Choroid plexus epithelial cell (primary cell): ENCODE results near the gene NADK.
A peak's percentile ranks its signal among the peaks of the same experiment; 100 is the strongest.

Source experiments
- DNase-seq: peaks from one replicate; pipeline ENCODE4 v3.0.0-alpha.2; 2010; ENCODE audit warnings: low read depth
- H3K4me3 ChIP-seq: 2 replicates; pipeline ENCODE4 v1.5.1; 2011; ENCODE audit warnings: low read depth, mild to moderate bottlenecking, control low read depth, low read length, moderate library complexity
- CTCF ChIP-seq: conservative IDR thresholded peaks from 2 replicates; pipeline ENCODE4 v1.5.1; 2011; ENCODE audit warnings: low read depth, mild to moderate bottlenecking, control low read depth, inconsistent platforms, low read length, moderate library complexity

Gene NADK

GRCh38 chr1:1786836-1787605, 8.8 kb upstream of the NADK start:
- no peak for DNase-seq
- no peak for TF ChIP-seq CTCF
- H3K4me3 ChIP-seq: no peak overlapping the region

- H3K4me3 ChIP-seq: no peak overlapping the region
- TF ChIP-seq CTCF: no peak
- DNase-seq: no peak
Observed at GRCh38 chr1:1785666-1786065, 7.4 kb upstream of the NADK start.

GRCh38 chr1:1784933-1785332, 6.7 kb upstream of the NADK start:
- TF ChIP-seq CTCF: no peak
- H3K4me3 ChIP-seq: no peak overlapping the region
- DNase-seq: no peak

- H3K4me3 ChIP-seq: no peak overlapping the region
Observed at GRCh38 chr1:1783320-1783719, 5.0 kb upstream of the NADK start.

GRCh38 chr1:1782399-1783221, 4.3 kb upstream of the NADK start:
- no peak for TF ChIP-seq CTCF
- DNase-seq: peak; percentile 60
- H3K4me3 ChIP-seq: peak overlapping the region; percentile 2

More at GRCh38 chr1:1783320-1783719, 5.0 kb upstream of the NADK start:
- TF ChIP-seq CTCF: no peak
- DNase-seq: no peak

- no peak for DNase-seq
- H3K4me3 ChIP-seq: no peak overlapping the region
- TF ChIP-seq CTCF: no peak
Observed at GRCh38 chr1:1781526-1781903, 3.2 kb upstream of the NADK start.
